ENCODE data around the gene TENT5C.

The TENT5C gene

DNA sequence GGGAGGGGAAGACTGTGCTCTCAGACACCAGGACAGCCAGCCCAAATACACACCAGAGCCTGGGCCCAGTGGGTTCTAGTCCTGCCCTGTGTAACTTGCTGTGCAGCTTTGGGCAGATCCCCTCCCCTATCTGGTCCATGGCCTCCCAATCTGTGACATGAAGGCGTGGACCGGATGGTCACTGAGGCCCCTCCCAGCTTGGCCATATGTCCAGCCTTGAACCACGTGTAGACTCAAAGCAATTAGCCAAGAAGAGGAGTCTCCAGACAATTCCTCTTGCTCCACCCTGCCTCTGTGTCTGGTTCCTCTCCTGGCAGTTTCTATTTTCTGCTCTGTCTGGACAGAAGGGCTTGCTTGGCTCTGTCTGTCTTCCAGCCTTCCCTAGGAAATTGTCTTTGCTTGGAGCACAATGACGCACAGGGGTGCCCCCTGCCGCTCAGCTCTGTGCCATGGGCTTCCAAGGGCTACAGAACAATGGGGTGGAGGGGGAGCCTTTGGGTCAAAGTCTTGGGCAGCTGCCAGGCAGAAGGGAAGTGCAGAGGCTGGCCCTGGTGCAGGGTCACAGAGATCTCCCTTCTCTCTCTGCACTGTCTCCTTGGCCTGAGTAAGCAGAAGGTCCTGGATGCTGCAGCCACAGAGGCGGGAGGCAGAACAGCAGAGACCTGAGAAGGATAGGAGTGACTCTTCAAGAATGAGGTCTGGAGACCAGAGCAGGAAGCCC is 66.1 kb downstream of the TENT5C start:
- TF ChIP-seq CTCF (IDR thresholded peaks at IDR 0.05; ENCODE audit: insufficient read depth, low read length, missing control alignments) = peak; percentile 2
- DNase-seq (ENCODE audit: low read depth, low spot score) = no peak
- ChIA-PET POLR2A (no interaction called here), CTCF (interaction anchor here (0.7 to 1.6 kb wide), 4 partner anchors 51 to 137 kb away, joined by 3 to 4 read pairs (median 3); no protein-coding TSS in a partner anchor)
- H3K4me3 ChIP-seq (ENCODE audit: low read depth, low read length) = no peak overlapping the region

DNA sequence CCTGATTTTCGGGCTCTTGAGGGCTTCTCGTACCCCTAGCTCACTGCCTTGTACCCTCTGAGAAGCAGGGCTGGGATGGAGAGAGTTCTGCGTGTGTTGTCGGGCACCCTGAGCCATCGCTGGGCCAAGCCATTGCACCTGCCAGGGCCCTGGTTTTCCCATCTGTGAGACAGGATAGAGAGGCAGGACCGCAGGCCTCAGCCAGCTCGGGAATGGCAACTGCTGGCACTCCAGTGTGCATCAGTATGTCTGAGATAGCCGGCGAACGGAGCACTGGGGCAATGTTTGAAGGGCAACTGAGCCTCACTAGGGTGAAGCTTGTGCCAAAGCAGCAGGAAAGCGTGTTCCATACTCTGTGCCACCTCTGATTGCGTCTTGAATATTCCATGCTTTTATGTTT is 66.9 kb downstream of the TENT5C start:
- no peak for TF ChIP-seq CTCF (IDR thresholded peaks at IDR 0.05; ENCODE audit: insufficient read depth, low read length, missing control alignments)
- no peak overlapping the region for H3K4me3 ChIP-seq (ENCODE audit: low read depth, low read length)
- DNase-seq (ENCODE audit: low read depth, low spot score) = no peak
- POLR2A ChIA-PET = no interaction called here
- CTCF ChIA-PET = interaction anchor here (0.7 to 3.1 kb wide), 4 partner anchors 11 to 138 kb away, joined by 3 to 13 read pairs (median 4); no protein-coding TSS in a partner anchor

- TF ChIP-seq CTCF (IDR thresholded peaks at IDR 0.05; ENCODE audit: insufficient read depth, low read length, missing control alignments) = no peak
- peak; percentile 41 for DNase-seq (ENCODE audit: low read depth, low spot score)
- ChIA-PET POLR2A (interaction anchor here (1.3 kb wide), 1 partner anchor 13 kb away, joined by 5 read pairs; no protein-coding TSS in a partner anchor), CTCF (interaction anchor here (0.8 to 3.1 kb wide), 6 partner anchors 8 to 165 kb away, joined by 3 to 27 read pairs (median 8); no protein-coding TSS in a partner anchor)
- H3K4me3 ChIP-seq (ENCODE audit: low read depth, low read length) = no peak overlapping the region
Measured at GRCh38 chr1:117673405-117673804, 67.6 kb downstream of the TENT5C start.

- no peak overlapping the region for H3K4me3 ChIP-seq (ENCODE audit: low read depth, low read length)
- CTCF ChIA-PET = interaction anchor here (0.6 to 3.1 kb wide), 11 partner anchors 9 to 222 kb away, joined by 3 to 27 read pairs (median 7); no protein-coding TSS in a partner anchor
- TF ChIP-seq CTCF (IDR thresholded peaks at IDR 0.05; ENCODE audit: insufficient read depth, low read length, missing control alignments) = peak; percentile 32
- DNase-seq (ENCODE audit: low read depth, low spot score) = no peak
- POLR2A ChIA-PET = interaction anchor here (1.3 kb wide), 1 partner anchor 14 kb away, joined by 5 read pairs; no protein-coding TSS in a partner anchor
Measured at GRCh38 chr1:117674521-117675400, 68.9 kb downstream of the TENT5C start.

DNA sequence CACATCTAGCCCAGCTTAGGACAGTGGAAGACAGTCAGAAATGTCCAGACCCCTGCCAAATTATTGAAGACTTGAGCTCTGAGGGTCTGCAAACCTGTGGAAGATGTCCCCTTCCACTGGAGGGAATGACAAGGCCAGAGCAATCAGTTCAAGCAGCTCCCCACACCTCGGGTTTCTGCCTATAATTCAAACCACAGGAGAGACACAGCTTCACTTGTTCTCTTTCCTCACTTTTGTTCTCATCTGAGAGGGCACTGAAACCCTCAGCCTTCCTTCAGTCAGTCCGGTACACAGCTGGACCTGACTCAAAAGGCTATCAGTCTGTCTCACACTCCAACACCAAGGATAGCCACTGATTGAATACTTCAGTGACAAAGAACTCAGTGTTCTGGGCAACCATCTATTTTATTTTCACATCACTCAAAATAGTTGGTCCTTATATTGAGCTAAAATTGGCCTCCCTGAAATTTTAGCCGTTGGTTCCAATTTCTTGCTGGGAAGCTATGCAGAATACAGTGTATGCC is 70.1 kb downstream of the TENT5C start:
- POLR2A ChIA-PET = no interaction called here

More for the DNA sequence above, 70.1 kb downstream of the TENT5C start:
- CTCF ChIA-PET = interaction anchor here (1.3 to 2.6 kb wide), 6 partner anchors 10 to 221 kb away, joined by 3 to 13 read pairs (median 7); no protein-coding TSS in a partner anchor
- no peak for DNase-seq (ENCODE audit: low read depth, low spot score)
- no peak overlapping the region for H3K4me3 ChIP-seq (ENCODE audit: low read depth, low read length)
- TF ChIP-seq CTCF (IDR thresholded peaks at IDR 0.05; ENCODE audit: insufficient read depth, low read length, missing control alignments) = no peak

Measured in AG04449 (cell line).